Liver (tissue), 3 donors: ENCODE data around the gene MAPKBP1.

Source experiments
- FOXA1 ChIP-seq: IDR thresholded peaks from 2 replicates; pipeline ENCODE4 v1.6.1; 2016; ENCODE audit warnings: antibody characterized with exemption
- GABPA ChIP-seq, 2 donors: IDR thresholded peaks in 1 of 2; conservative IDR thresholded peaks in 1 of 2; 2 replicates each; pipeline ENCODE4 v1.6.1; 2016; ENCODE audit warnings: antibody characterized with exemption in 2 of 2, mild to moderate bottlenecking in 1 of 2, moderate library complexity in 1 of 2
- JUND ChIP-seq, 2 donors: IDR thresholded peaks; 2 replicates each; pipeline ENCODE4 v1.6.1; 2016; ENCODE audit warnings: antibody characterized with exemption in 2 of 2
- RAD21 ChIP-seq, 2 donors: IDR thresholded peaks; 2 replicates each; pipeline ENCODE4 v1.6.1; 2016; ENCODE audit warnings: antibody characterized with exemption in 2 of 2, mild to moderate bottlenecking in 2 of 2
- REST ChIP-seq: IDR thresholded peaks from 2 replicates; pipeline ENCODE4 v1.6.1; 2016; ENCODE audit warnings: antibody characterized with exemption, mild to moderate bottlenecking
- TAF1 ChIP-seq: conservative IDR thresholded peaks from 2 replicates; pipeline ENCODE4 v1.6.1; 2016; ENCODE audit warnings: antibody characterized with exemption, mild to moderate bottlenecking
- YY1 ChIP-seq: IDR thresholded peaks from 2 replicates; pipeline ENCODE4 v1.6.1; 2016; ENCODE audit warnings: antibody characterized with exemption, mild to moderate bottlenecking
- TF ChIP-seq, protein P1 (sequence below): fragments of 150-350 bp; IDR thresholded peaks from 2 replicates; pipeline ENCODE4 v1.5.1; 2017; ENCODE audit warnings: improper control_type of control experiment, low read depth, low read length; ENCODE audit not compliant: missing input control
- donor health status: healthy.
- donor health status: healthy.

- TF ChIP-seq, protein P1, sequence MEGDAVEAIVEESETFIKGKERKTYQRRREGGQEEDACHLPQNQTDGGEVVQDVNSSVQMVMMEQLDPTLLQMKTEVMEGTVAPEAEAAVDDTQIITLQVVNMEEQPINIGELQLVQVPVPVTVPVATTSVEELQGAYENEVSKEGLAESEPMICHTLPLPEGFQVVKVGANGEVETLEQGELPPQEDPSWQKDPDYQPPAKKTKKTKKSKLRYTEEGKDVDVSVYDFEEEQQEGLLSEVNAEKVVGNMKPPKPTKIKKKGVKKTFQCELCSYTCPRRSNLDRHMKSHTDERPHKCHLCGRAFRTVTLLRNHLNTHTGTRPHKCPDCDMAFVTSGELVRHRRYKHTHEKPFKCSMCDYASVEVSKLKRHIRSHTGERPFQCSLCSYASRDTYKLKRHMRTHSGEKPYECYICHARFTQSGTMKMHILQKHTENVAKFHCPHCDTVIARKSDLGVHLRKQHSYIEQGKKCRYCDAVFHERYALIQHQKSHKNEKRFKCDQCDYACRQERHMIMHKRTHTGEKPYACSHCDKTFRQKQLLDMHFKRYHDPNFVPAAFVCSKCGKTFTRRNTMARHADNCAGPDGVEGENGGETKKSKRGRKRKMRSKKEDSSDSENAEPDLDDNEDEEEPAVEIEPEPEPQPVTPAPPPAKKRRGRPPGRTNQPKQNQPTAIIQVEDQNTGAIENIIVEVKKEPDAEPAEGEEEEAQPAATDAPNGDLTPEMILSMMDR = no peak
- no peak for TF ChIP-seq REST
- TF ChIP-seq RAD21 (IDR thresholded peaks at IDR 0.05) = no peak
- TF ChIP-seq GABPA (IDR thresholded peaks at IDR 0.05 in 1 of 2, conservative IDR thresholded peaks at IDR 0.05 in 1 of 2) = no peak
- TF ChIP-seq YY1 = no peak
- TF ChIP-seq TAF1 = no peak
- TF ChIP-seq FOXA1 = no peak
- no peak for TF ChIP-seq JUND (IDR thresholded peaks at IDR 0.05)
Observed at GRCh38 chr15:41851167-41851523, 76.9 kb downstream of the MAPKBP1 start.
